Stimulated activated CD8-positive, alpha-beta memory T cell treated with anti-CD3 and anti-CD28 coated beads, Interleukin-7, amount 100 ng/mL, for 48 hours (primary cell): ENCODE measurements around the gene CPNE4.

Source experiments
- DNase-seq, 2 donors: peaks; one replicate each; pipeline ENCODE4 v3.0.0-alpha.2; 2020; ENCODE audit warnings: low read depth in 1 of 2; ENCODE audit errors: extremely low read depth in 1 of 2

The CPNE4 gene

DNA sequence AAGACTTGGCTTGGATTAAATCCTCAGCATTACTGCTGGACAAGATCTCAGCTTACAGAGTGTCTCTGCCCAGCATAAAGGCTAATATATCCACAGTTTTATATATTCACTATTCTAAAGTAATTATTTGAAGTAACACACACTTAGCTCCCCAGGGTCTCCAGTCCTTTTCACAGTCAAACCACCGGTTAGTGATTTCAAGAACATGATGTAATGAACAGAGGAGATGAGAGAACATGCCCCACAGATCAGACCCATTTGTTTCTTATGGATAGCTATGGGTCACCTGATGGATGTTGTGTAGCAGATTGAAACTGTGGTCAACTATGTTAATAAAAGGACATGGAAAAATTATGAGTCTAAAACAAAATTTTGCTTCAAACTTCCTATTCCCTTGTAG, 487.2 kb downstream of the CPNE4 start:
- no peak for DNase-seq

GRCh38 chr3:131546441-131546840, 488.4 kb downstream of the CPNE4 start:
- no peak for DNase-seq

DNA sequence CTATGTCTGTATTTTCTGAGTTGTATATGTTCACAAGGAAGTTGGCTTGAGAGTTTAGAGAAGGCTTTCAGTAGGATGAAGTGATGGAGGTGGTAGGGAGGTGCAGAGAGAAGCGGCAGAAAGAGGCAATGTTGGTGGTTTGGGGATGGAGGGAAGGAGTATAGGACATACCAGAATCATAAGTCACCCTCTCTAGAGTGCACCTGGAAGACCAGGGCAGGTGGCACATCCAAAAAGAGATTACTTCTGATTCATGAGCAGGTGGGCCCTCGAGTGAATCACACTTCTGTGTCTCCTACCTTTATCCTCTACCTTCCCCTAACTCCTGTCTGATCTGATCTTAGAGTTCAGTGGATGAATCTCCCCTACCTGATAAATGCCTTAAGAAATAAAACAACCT, 490.3 kb downstream of the CPNE4 start:
- DNase-seq, result no peak

DNA sequence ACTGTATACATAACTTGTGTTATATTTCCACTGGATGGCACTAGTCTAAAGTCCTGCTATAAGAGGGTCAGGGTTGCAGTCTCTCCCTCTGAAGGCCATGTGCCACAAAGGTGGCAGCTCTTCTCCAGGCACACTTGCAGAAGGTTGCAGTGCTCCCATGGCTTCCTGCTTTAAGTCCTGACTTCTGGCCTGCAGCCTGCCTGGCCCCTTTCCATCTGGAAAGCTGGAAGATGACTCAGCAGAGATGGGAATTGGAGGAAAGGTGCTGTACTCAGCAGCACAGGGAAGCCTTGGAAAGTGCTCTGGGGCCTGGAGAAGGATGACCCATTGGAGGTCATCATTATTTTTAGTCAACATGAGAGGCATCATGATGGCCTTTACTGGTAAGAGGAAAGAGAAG, 491.1 kb downstream of the CPNE4 start:
- DNase-seq, result no peak

DNA sequence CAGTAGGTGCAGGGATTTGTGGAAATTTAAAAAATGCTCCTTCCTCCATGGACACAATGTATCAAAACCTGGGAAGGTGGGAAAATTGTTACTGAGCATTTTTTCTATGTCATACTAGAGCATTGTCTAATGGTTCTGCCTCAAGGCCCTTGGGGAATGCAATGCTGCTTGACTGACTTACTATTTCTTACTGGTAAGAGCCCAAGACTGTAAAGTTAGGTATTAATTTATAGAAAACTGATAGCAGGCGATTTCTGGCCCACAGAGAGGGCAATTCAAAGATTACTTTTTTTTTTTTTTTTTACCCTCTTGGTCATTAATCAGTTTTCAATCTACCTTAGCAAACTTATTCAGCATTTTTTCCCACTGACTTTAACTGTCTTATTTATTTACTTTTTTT, 493.5 kb downstream of the CPNE4 start:
- no peak for DNase-seq

GRCh38 chr3:131540821-131541220, 494.0 kb downstream of the CPNE4 start:
- no peak for DNase-seq

- no peak for DNase-seq
Observed at GRCh38 chr3:131540143-131540542, 494.7 kb downstream of the CPNE4 start.

DNA sequence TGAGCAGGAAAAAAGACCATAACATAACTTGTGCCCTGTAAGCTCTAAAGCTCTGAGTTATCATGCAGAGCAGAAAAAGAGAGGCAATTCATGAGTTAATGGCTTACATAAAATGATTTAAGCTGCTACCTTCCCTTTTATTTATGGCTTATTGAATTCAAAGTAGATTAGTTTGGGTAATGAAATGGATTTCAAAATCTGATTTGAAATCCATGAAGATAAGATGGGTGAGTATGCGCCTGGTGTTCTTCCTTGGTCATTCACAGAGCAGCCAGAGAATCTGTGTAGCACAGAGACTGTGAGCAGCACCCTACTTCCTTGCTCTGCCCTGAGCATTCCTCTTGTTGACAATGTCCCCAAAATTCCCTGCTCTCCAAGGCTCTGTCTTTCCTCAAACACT, 495.8 kb downstream of the CPNE4 start:
- DNase-seq, result no peak

- DNase-seq, result no peak
Observed at GRCh38 chr3:131537531-131537930, 497.3 kb downstream of the CPNE4 start.

GRCh38 chr3:131535596-131535995, 499.2 kb downstream of the CPNE4 start:
- DNase-seq, result no peak

DNA sequence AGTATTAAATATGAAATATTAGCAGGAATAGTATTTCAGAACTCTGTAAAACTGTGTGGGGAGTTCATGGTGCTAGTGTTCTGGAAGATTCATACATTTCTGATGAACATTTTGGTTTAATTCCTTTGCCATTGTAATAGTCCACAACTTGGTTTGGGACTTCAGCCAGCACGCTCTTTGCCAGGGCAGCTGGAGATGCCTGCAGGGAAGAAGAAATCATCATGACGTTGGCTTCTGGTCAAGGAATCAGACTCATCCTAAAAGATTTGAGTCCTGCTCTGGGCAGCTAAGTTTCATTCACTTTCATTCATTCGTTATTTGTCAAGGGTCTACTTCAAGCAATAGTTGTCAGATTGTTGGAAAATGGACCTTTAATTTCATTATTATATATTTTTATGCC, 499.7 kb downstream of the CPNE4 start:
- no peak for DNase-seq

DNA sequence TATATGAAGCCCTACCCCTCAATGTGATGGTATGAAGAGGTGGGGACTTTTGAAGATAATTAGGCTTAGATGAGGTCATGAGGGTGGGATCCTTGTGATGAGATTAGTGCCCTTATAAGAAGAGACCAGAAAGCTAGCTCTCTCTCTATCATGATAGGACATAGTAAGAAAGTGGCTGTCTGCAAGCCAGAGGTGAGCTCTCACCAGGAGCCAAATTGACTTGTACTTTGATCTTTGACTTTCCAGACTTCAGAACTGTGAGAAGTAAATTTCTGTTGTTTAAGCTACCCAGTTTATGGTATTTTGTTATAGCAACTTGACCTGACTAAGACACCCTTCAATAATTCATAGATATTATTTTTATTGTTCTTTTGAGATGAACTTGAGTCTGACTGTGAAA, 502.2 kb downstream of the CPNE4 start:
- DNase-seq, result no peak

- no peak for DNase-seq
Observed at GRCh38 chr3:131530843-131531242, 504.0 kb downstream of the CPNE4 start.

- no peak for DNase-seq
Observed at GRCh38 chr3:131530388-131530787, 504.4 kb downstream of the CPNE4 start.

- no peak for DNase-seq
Observed at GRCh38 chr3:131526801-131527347, 507.9 kb downstream of the CPNE4 start.

DNA sequence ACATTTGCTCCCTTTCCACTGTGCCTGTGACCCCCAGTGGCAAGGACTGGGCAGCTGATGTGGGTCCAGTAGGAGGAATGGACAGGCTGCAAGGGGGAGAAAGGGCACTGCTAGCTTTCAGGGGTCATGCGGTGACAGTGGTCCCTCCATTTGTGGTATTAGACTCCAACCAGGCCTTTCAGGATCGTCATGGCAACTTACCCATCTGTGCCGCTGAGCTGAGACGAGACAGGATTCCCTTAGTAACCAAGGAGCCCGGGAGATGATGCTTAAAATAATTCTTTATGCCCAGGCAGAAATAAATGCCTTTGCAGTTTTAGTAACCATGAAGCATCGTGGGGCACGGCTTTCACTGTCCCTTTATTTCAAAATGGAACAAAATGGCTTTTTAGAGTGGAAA, 516.1 kb downstream of the CPNE4 start:
- no peak for DNase-seq

DNA sequence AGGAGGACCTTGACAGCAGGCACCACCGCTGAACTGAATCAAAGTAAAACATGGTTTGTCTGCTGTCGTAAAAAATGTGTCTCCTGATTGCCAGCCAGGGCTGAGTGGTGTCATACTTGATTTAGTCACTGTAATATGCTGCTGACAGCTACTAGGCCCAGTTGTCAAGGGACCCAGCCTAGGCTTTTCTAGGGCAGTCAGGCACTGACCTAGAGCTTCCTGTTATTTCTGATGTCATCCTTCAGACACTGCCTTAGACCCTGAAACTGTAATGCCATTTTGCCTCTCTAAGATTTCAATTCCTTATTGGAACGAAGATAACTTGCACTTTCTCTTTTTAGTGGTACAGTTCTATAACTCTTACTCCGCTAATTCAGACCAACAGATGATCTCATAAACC, 529.4 kb downstream of the CPNE4 start:
- DNase-seq, result no peak

- DNase-seq, result no peak
Observed at GRCh38 chr3:131503320-131503635, 531.5 kb downstream of the CPNE4 start.

GRCh38 chr3:131502530-131503319, 532.1 kb downstream of the CPNE4 start, which contains the start of gene MRPL3:
TSS of gene MRPL3 (minus strand) at chr3:131502971. CDS start at chr3:131502821, 150 bp downstream.
- DNase-seq, result peak; percentile 71 to 79

DNA sequence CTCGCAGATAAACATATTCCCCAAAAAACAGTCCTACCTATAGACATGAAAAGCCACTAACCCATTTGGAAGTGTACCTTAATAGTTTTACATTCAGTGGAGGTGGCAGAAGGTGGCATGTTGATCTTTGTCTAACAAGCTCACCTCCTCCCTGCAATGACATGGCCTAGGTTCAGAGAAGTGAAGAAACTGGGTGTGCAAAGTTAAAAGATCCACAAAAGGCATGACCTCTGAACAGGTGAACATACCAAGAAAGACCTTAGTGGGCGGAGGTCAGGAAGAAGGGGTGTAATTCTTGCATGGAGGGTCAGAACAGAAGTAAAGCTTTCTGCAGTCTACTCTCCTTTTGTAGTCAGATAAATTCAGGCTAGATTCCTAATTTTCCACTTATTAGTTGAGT, 532.9 kb downstream of the CPNE4 start:
- DNase-seq, result no peak

DNA sequence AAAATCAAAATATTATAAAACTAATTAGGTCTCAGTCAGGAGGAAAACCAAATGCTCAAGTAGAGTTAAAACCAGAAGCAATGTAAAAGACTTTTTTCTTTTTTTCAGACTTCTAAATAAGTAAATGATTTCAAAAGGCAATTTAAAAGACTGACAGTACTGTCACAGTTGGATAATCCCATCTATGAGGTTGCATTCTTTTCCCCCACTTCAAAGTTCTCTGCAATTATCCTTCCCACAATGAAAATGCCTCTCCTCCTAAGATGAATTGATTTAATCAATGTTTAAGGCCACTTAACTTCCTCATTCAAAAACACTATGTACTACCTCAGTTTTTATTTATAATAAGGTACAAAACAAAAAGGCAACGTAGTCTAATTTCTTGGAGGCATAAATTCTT, 540.1 kb downstream of the CPNE4 start:
- no peak for DNase-seq

- no peak for DNase-seq
Observed at GRCh38 chr3:131491775-131492174, 543.0 kb downstream of the CPNE4 start.

- no peak for DNase-seq
Observed at GRCh38 chr3:131491084-131491483, 543.7 kb downstream of the CPNE4 start.
